ENCODE results near the gene LRRK1.

DNA sequence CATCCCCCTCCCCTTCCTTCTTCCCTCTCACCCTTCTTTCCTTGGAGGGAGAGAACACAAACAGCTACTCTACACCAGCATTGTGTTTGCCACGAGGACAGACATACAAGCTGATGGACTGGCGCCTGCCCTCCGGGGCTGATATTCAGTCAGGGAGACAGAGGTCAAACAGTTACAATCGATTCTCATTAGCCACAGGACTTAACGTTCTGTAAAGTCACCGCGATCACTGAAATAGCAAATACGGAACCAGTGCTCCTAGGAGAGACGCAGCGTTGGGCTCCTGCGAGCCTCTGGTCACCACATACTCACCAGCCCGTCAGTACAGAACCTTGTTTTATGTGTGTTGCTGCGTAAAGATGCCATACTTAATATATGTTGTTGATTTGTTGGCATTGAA lies 108.8 kb downstream of the LRRK1 start:
- TF ChIP-seq, protein P1, sequence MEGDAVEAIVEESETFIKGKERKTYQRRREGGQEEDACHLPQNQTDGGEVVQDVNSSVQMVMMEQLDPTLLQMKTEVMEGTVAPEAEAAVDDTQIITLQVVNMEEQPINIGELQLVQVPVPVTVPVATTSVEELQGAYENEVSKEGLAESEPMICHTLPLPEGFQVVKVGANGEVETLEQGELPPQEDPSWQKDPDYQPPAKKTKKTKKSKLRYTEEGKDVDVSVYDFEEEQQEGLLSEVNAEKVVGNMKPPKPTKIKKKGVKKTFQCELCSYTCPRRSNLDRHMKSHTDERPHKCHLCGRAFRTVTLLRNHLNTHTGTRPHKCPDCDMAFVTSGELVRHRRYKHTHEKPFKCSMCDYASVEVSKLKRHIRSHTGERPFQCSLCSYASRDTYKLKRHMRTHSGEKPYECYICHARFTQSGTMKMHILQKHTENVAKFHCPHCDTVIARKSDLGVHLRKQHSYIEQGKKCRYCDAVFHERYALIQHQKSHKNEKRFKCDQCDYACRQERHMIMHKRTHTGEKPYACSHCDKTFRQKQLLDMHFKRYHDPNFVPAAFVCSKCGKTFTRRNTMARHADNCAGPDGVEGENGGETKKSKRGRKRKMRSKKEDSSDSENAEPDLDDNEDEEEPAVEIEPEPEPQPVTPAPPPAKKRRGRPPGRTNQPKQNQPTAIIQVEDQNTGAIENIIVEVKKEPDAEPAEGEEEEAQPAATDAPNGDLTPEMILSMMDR (conservative IDR thresholded peaks at IDR 0.05; ENCODE audit: low read depth, low read length): no peak
- TF ChIP-seq EZH2phosphoT487 (IDR thresholded peaks at IDR 0.05; ENCODE audit: borderline replicate concordance, low read length): no peak
- TF ChIP-seq EZH2 (IDR thresholded peaks at IDR 0.05; ENCODE audit: low read length, unreplicated experiment): no peak
